ENCODE data around the gene MMUT.
"Not testable (repeated sequence)": the region's sequence is repeated elsewhere in the genome, so short reads cannot be mapped to it uniquely, and the experiment has no call there.

Gene MMUT

GRCh38 chr6:49423817-49424216 lies 39.2 kb downstream of the MMUT start:
- no peak for DNase-seq (ENCODE audit: low read depth)

DNA sequence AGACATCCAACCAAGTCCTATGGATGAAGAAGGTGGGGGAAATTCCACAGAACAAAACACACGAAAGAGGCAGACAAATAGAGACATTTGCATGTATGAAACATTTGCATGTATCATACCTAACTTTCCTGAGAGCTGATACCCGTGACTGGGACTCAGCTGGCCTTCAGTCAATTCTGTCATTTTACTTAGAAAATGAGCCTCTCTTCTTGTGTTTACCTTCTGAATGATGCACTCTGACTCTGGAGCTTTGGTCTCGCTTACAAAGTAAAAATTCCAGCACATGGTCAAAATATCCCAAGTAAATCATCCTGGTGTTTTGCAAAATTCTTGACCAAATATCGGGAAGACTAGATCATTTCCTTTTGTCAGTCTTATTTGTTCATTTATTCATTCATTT lies 46.9 kb downstream of the MMUT start:
- DNase-seq (ENCODE audit: low read depth), result no peak

- no peak for DNase-seq (ENCODE audit: low read depth)
Observed at GRCh38 chr6:49415358-49415757, 47.7 kb downstream of the MMUT start.

GRCh38 chr6:49410564-49410963 lies 52.5 kb downstream of the MMUT start:
- DNase-seq (ENCODE audit: low read depth), result no peak

DNA sequence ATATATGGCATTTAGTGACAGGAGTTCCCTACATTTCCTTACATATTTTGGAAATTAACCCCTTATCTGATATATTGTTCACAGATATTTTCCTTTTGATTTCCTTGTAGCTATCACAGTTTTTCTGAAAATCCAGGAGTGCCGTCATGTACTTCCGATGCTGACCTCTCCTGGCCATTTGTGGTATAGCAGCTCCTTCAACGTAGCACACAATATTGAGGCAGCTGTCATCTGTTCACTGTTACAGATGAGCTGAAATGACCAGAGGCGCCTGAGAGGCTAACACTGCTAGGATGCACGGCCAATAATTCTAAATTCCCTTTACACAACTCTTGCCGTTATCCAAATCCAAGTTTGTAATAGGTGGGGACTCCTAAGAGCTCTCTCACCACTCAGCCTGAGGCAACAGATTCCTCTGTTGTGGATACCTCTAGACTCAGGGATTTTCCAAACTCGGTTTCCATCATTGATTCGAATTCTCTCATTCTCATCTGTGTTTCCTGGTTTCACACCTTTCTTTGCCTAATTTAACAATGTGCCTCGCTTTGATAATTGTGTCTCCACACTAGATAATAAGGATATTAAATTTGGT lies 53.0 kb downstream of the MMUT start:
- DNase-seq (ENCODE audit: low read depth), result peak; percentile 45

DNA sequence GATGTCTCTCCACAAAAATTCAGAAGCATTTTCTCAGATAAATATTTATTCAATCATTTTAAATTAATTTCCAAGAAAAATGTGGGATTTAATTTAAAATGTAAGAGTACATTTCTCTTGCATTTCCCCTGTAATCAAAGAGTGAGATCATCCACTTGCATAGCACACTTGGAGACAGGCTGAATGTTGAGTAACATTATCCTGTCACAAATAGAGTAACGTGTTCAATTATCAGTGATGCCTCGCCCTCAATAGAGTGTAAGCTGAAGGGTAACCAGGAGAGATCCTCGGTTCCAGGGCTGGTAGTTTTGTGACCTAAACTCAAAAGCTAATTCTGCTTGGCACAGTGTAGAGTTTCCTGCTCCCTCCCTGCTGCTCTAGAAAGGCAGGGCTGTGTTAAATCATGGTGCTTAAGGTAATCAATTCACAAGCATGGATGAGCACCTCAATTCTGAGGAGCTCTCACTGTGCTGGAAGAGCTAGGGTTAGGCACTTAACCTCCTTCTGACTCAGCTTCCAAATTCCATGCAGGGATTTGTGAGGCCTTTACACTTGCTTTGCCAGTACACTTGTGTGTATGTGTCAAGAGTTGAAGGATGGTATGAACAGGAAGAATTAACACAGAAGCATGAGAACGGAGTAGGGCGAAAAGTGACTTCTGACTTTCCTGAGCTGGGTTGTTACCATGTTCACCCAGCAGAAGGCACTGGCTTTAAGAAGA lies 56.6 kb downstream of the MMUT start:
- DNase-seq (ENCODE audit: low read depth), result no peak

GRCh38 chr6:49401063-49401462 lies 62.0 kb downstream of the MMUT start:
- no peak for DNase-seq (ENCODE audit: low read depth)

GRCh38 chr6:49386667-49387508 lies 76.2 kb downstream of the MMUT start:
- not testable (repeated sequence) for DNase-seq (ENCODE audit: low read depth)

DNA sequence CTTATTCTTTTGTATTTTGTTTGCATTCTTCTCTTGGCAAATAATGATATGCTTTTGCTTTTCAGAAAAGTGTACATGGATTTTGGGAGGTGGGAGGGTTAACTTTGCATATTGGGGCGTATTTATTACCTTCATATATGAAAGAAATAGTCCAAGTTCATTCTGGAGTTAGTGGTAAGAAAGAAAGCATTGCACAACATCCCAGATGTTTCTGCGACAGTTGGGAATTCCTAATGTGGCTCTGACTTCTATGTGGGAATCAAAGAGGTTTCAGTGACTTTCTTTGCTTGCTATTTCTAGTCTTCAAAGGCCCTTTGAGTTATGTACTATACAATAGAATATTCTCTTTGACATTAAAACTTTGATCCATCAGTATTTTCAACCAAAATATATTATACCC lies 78.1 kb downstream of the MMUT start:
- no peak for DNase-seq (ENCODE audit: low read depth)

All from CMK (cell line).